ENCODE measurements around the gene CCDC24.

The CCDC24 gene

GRCh38 chr1:43981135-43981491, 10.3 kb upstream of the CCDC24 start:
- DNase-seq: no peak

- DNase-seq: no peak
These were observed 9.8 kb upstream of the CCDC24 start for GRCh38 chr1:43981636-43982035.

GRCh38 chr1:43982241-43982640, 9.2 kb upstream of the CCDC24 start:
- no peak for DNase-seq

- no peak for DNase-seq
These were observed 8.6 kb upstream of the CCDC24 start for GRCh38 chr1:43982808-43983207.

- DNase-seq: no peak
These were observed 8.0 kb upstream of the CCDC24 start for GRCh38 chr1:43983253-43983899.

DNA sequence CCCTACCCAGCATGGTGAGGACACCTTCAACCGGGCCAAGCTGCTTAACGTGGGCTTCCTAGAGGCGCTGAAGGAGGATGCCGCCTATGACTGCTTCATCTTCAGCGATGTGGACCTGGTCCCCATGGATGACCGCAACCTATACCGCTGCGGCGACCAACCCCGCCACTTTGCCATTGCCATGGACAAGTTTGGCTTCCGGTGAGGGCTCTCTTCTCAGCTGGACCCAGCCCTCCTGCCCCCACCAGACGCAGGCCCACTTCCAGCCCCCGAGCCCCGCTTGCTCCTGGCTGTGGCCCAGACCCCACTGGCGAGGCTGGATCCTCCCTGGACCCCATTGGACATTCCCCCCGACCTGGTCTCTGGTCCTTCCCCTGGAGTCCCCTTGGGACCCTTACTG, 6.5 kb upstream of the CCDC24 start:
- no peak for DNase-seq

- no peak for DNase-seq
These were observed 5.3 kb upstream of the CCDC24 start for GRCh38 chr1:43985984-43986595.

GRCh38 chr1:43986712-43987111, 4.7 kb upstream of the CCDC24 start:
- DNase-seq: no peak

DNA sequence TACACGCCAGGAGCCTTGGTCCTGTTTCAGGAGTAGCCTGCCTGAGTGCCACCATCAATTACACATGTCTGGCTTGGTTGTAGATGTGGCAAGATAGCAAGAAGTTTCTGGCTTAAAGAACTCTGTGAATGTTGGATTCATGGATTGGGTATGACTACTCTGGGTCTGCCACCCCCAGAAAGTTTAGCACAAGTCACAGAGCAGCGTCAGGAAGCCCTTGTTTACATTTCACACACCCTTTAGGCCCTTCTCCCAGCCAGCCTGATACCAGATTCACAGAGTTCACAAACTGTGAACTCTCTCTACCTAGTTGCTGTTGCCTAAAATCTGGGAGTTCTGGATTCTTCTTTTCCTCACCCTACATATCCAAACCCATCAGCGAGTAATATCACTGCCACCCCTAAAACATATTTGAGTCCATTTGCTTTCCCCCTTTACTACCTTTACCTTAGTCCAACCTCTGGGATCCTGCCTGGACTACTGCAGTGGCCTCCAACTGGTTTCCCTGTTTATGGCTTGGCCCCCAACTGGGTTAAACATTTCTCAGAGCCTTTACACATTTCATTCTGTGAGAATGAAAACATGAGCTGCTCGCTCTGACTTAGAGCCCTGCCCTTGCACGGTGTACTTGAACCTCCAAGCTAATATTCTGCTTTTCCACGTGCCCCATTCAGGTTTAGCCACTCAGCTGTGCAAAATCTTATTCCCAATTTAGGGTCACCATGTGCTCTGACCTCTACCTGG, 4.1 kb upstream of the CCDC24 start:
- no peak for DNase-seq

- no peak for DNase-seq
These were observed 864 bp upstream of the CCDC24 start for GRCh38 chr1:43990271-43991199.

GRCh38 chr1:43991200-43991475, 261 bp upstream of the CCDC24 start:
- no peak for DNase-seq

GRCh38 chr1:43992232-43992995, 1.0 kb downstream of the CCDC24 start:
- DNase-seq: no peak

- no peak for DNase-seq
These were observed 2.0 kb downstream of the CCDC24 start for GRCh38 chr1:43993206-43993914.

GRCh38 chr1:43994071-43994470, 2.7 kb downstream of the CCDC24 start:
- no peak for DNase-seq

GRCh38 chr1:43994794-43995790, 3.7 kb downstream of the CCDC24 start:
- DNase-seq: no peak

- no peak for DNase-seq
These were observed 4.8 kb downstream of the CCDC24 start for GRCh38 chr1:43995984-43996732.

GRCh38 chr1:43996733-43997115, 5.3 kb downstream of the CCDC24 start:
- DNase-seq: no peak

- DNase-seq: no peak
These were observed 6.0 kb downstream of the CCDC24 start for GRCh38 chr1:43997295-43997999.

GRCh38 chr1:43998000-43998378, 6.6 kb downstream of the CCDC24 start:
- no peak for DNase-seq

Measured in activated T-cell treated with anti-CD3 and anti-CD28 coated beads for 4 hours (primary cell).